Measurements from ENCODE around the gene ARMC9. TPM values are rescaled to one million over a fixed set of nuclear protein-coding genes. Genes with fewer than 3 reads are reported as not detected.

The ARMC9 gene
- total RNA-seq, 1 experiment from 2014 or later: 42.7 TPM

- Histone ChIP-seq H3K27ac (ENCODE audit: low read length) (no peak overlapping the region), H3K4me1 (ENCODE audit: control insufficient read depth, insufficient read depth, low read length) (no peaks in the 10 kb centered on the region), H3K27me3 (ENCODE audit: control insufficient read depth, insufficient read depth, low read length) (no peaks in the 10 kb centered on the region), H3K4me3 (ENCODE audit: low read depth in 2 of 2, low read length in 2 of 2) (no peak overlapping the region), H3K9me3 (ENCODE audit: control insufficient read depth, insufficient read depth, low read depth, low read length) (no peaks in the 10 kb centered on the region), H3K36me3 (ENCODE audit: control insufficient read depth, insufficient read depth, low read length) (no peaks in the 10 kb centered on the region)
- intact Hi-C loops (cut with micrococcal nuclease; ENCODE audit: unreplicated experiment) (no loop called here), in situ Hi-C loops (cut with HindIII; ENCODE audit: low pct_unique_long_range_greater_than_20kb, low sequenced_read_pairs) (no loop called here)
- CTCF ChIA-PET: no interaction called here
- TF ChIP-seq CTCF (IDR thresholded peaks at IDR 0.05) (no peak), POLR2AphosphoS5 (IDR thresholded peaks at IDR 0.05; ENCODE audit: low read depth, low read length) (no peak), TCF7L2 (IDR thresholded peaks at IDR 0.05; ENCODE audit: low read depth, low read length) (no peak), REST (IDR thresholded peaks at IDR 0.05; ENCODE audit: insufficient read depth in 1 of 2, low read depth in 2 of 2, low read length in 1 of 2) (no peak), SIN3A (IDR thresholded peaks at IDR 0.05; ENCODE audit: borderline replicate concordance, insufficient read depth, low read depth, low read length) (no peak)
- DNase-seq (ENCODE audit: low read depth, low spot score) (no peak), ATAC-seq (no peak)
- BruUV-seq (replicated peaks): no TSS peak
- POLR2A ChIA-PET: no interaction called here
These were observed 90.2 kb downstream of the ARMC9 start for GRCh38 chr2:231288590-231288989.

DNA sequence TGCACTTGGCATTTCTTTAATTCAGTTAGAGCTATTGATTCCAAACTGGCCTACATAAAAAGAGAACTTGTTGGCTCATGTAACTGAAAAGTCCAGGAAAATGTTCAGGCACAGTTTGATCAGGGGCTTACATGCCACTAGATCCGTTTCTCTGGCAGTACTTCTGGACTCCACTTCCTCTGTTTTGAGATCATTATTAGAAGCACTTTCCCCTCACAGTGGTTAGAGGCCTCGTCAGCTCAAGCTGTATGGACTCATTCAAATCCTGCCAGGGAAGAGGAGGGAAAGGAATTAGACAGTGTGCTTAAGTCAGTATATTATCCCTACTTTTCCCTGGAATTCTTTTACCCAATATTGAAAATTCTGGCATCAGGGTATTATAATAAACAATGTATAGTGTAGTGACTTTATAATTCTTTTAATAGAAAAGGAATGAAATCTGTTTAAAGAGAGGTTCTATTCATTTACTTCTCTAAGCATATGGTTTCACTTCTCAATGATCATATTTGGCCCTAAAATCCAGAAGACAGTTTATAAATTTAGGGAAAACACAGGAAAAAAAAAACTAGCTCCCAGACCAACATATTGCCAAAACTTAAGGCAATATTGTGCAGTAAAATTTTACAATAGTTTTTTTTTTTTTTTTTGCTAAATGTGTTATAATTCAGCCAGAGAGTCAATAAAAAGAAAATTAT, 92.0 kb downstream of the ARMC9 start:
- Histone ChIP-seq H3K9me3 (ENCODE audit: control insufficient read depth, insufficient read depth, low read depth, low read length) (no peaks in the 10 kb centered on the region), H3K4me3 (ENCODE audit: low read depth in 2 of 2, low read length in 2 of 2) (no peak overlapping the region), H3K27me3 (ENCODE audit: control insufficient read depth, insufficient read depth, low read length) (no peaks in the 10 kb centered on the region), H3K4me1 (ENCODE audit: control insufficient read depth, insufficient read depth, low read length) (no peaks in the 10 kb centered on the region), H3K27ac (ENCODE audit: low read length) (no peak overlapping the region; the same call in 1 of the 2 replicates), H3K36me3 (ENCODE audit: control insufficient read depth, insufficient read depth, low read length) (no peaks in the 10 kb centered on the region)
- no TSS peak for BruUV-seq (replicated peaks)
- TF ChIP-seq REST (IDR thresholded peaks at IDR 0.05; ENCODE audit: insufficient read depth in 1 of 2, low read depth in 2 of 2, low read length in 1 of 2) (no peak), CTCF (IDR thresholded peaks at IDR 0.05) (no peak), POLR2AphosphoS5 (IDR thresholded peaks at IDR 0.05; ENCODE audit: low read depth, low read length) (no peak)
- in situ Hi-C loops (cut with HindIII; ENCODE audit: low pct_unique_long_range_greater_than_20kb, low sequenced_read_pairs): no loop called here
- POLR2A ChIA-PET: no interaction called here
- intact Hi-C loops (cut with micrococcal nuclease; ENCODE audit: unreplicated experiment): no loop called here
- no peak for ATAC-seq
- DNase-seq (ENCODE audit: low read depth, low spot score): no peak
- CTCF ChIA-PET: no interaction called here
